SH-SY5Y (cell line): ENCODE measurements around the gene DAB2IP.

ENCODE experiments used
- GATA2 ChIP-seq: IDR thresholded peaks from 2 replicates; pipeline ENCODE4 v1.6.1; 2011; ENCODE audit warnings: mild to moderate bottlenecking, low read depth, low read length
- GATA3 ChIP-seq: IDR thresholded peaks from 2 replicates; pipeline ENCODE4 v1.6.1; 2011; ENCODE audit warnings: low read depth, mild to moderate bottlenecking, low read length, moderate library complexity

DNA sequence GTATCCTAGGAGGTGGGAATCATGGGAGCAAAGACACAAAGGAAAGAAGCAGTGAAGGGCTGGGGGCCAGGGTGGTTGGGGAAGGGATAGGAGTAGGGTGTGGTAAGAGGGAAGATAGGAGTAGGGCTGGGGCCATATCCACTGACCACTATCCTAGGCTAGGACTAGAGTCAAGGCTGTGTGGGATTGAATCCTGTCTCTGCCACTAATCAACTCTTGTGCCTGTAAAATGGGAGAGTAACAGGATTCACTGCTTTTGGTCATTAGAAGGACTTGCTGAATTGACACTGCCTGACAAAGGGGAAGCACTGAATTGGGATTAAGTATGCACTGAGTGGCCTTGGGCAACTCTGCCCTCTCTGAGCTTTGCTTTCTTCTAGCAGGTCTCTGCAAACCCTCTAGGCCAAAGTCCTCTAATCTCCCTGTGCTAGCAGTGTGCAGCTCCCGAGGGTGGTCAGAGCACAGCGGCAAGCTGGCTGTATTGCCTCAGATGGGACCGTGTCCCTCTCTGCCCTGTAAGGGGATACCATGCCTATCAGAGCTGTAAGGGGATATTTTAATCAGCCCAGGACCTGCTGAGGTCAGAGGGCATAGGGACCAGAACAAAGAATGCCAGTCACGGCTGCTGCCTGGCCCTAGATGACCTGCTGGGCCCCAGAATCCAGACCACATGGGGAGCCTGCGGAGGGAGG is 12.4 kb upstream of the DAB2IP start:
- TF ChIP-seq GATA2 (no peak), GATA3 (no peak)
